Mucosa of gallbladder (tissue), 1 donor: ENCODE results near the gene FES. TPM values are rescaled to one million over a fixed set of nuclear protein-coding genes. Genes with fewer than 3 reads are reported as not detected.
"Not testable (repeated sequence)": the region's sequence is repeated elsewhere in the genome, so short reads cannot be mapped to it uniquely, and the experiment has no call there.

Experiments used
- DNase-seq: peaks from one replicate; pipeline ENCODE4 v3.0.0-alpha.2; 2020; ENCODE audit warnings: low spot score
- total RNA-seq: library from RNA; stranded (reverse); gene quantifications from one replicate; pipeline ENCODE4 v1.2.1, GENCODE V29; 2021
- donor health status: DM: no; HTN: no; CAD: no.

FES gene
- total RNA-seq, 1 donor from 2014 or later: 26.2 TPM

- no peak for DNase-seq
Observed at GRCh38 chr15:90860942-90861675, 23.2 kb upstream of the FES start.

- no peak for DNase-seq
Observed at GRCh38 chr15:90862487-90862886, 21.8 kb upstream of the FES start.

DNA sequence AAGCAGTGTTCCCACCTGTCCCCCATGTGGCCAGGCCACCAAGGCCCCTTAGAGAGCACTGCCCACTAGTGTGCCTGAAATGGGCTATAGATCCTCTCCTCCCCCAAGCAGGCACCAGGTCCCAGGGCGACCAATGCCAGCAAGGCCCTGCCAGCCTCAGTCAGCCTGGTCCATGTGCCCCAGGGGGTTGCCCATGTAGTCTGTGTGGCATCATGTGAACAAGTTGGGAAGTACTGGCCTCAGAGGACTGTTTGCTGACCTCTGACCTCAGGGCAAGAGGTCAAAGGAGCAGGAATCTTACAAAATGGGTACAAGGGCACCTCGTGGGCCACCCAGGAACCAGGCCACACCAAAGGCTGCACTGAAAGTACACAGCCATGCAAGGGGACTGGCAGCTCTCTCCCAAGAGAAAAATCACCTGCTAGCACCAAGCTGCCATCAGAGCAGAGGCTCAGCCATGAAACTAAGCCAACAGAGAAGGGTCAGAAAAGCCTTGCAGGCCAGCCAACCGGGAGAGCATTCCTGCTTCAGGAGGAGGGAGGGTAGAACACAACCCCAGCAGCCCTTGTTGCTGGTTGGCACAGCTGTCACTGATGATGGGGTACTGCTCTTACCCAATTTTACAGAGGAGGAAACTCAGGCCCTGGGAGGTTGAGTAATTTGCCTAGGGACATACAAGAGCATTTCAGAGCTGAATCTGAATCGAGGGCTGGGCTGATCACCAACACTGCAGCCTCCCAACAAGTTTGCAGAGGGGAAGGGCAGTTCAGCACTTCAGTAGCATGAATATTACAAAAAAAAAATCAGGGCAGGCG, 21.1 kb upstream of the FES start:
- no peak for DNase-seq

- no peak for DNase-seq
Observed at GRCh38 chr15:90863987-90864386, 20.3 kb upstream of the FES start.

DNA sequence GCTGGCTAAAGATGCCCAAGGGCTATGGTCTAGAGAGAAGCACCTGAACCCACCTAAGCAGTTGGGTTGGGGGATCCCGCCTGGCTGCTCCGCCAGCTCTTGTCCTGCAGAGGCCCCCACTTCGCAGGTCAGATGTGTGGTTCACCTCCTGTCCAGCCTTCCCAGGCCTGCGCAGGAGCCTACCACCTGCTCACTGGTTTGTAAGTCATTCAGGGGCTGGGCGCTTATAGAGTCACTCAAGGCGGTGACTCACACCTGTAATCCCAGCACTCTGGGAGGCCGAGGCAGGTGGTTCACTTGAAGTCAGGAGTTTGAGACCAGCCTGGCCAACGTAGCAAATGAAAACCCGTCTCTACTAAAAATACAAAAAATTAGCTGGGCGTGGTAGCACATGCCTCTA, 19.8 kb upstream of the FES start:
- no peak for DNase-seq

- no peak for DNase-seq
Observed at GRCh38 chr15:90865702-90866101, 18.6 kb upstream of the FES start.

DNA sequence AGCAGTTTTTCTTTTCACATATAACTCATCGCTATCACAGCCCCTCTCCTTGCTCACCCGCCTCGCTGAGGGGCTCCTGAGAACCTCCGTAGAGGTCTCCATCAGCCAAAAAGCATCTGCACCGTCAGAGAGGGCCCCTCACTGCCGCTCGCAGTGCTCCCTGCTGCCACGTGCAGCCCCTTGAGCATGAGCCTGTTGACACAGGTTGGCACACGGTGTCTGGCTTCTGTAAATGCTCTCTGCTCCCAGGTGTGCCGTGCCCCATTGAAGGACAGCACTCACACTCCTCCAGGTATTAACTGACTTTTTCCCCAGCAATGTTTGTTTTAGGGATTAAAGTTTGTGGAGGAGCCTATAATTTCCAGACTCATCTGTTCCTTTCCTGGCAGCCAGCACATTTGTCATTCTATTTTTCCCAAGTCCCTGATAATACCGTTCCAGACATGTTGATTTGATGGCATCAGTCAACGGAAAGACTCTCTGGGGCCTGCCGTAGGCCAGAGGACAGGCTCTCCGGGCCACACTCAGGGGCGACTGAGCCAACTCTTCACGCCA, 18.1 kb upstream of the FES start:
- DNase-seq: no peak

GRCh38 chr15:90866800-90867199, 17.5 kb upstream of the FES start:
- DNase-seq: no peak

DNA sequence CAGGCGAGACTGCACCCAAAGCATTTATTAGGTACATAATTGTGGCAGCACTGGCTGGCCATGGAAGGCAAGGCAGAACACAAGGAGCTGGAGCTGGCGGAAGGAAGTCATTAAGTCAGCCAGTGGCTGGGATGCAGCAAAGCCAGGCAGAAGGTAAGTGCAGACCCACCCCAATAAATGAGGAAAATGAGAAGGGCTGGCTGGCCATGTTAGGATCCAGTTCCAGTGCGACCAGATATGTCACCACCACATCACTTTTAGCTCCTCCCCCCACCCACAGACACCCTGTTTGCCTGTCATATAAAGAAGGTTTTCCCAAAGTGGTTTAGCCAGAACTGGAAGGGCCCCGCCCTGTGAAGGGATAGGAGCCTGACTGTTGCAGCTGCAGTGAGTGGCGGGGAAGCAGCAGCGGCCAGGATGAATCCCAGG, 16.0 kb upstream of the FES start, which contains the start of gene FURIN:
Gene FURIN (plus strand): TSS at position 328 of the 429 bp plus-strand sequence. CDS start 7,153 bp downstream, outside the sequence.
- no peak for DNase-seq

GRCh38 chr15:90869140-90869541, 15.2 kb upstream of the FES start:
- no peak for DNase-seq

DNA sequence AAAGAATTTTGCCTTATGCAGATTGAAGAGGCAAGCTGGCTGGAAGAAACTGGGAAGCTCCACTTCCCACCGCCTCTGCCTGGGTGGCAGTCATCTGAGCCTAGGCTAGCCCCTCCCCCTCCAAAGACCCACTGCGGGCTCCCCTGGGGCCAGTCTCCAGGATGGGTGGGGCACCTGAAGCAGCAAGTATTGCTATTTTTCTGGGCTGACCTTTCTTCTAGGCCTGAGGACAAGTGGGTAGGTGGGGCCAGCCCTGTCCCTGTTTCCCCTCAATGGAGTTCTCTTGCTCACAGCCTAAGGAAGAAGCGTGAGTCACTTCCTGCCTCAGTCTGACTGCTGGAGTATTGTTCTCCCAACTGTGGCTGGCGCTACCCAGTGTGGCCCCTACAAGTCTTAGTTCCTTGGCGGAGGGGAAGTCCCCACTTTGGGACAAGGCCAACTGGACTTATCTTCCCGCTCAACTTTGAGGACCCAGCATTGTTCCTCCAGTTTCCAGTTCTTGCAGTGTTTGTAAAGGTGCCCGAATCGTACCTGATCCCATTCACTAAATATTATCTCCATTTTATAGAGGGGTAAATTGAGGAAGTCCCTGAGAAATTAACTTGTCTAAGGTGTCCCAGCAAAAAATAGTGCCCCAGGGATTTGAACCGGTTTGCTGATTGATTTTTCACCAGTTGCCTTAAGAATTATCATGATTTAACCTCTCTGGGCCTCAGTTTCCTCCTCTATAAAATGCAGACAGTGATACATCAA, 14.5 kb upstream of the FES start:
- peak; percentile 49 for DNase-seq

DNA sequence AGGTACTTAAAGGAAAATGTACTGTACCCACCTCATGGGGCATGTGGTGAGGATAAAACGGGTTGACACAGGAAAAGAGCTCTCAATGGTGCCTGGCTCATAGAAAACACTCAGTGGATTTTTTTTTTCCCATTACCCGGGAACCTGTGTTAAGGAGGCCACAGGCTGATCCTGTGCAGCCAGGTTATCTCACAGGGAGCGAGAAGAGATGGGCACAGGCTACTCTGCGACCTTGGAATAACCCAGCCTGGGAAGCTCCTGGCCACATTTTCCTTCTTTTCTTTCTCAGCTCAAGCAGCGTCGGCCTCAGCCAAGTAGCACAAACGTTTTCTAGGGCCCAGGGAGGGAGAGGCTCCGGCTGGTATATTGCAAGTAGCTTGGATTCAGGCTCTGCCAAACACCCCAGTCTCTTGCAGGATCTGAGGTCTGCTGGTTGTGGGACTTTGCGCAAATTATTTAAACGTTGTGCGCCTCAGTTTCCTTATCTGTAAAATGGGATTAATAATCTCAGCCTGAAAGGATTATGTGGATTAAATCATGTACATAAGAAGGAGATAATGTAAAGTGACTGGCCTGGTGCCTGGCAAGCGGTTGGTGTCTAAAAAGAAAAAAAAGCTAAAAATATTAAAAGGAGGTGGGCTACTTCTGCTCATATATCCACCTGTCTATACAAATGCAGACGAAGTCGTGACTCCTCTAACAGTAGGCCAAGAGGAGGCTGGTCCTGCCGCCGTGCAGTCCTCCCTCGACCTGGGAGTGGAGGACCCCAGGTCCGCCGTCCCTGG, 13.8 kb upstream of the FES start:
- no peak for DNase-seq

DNA sequence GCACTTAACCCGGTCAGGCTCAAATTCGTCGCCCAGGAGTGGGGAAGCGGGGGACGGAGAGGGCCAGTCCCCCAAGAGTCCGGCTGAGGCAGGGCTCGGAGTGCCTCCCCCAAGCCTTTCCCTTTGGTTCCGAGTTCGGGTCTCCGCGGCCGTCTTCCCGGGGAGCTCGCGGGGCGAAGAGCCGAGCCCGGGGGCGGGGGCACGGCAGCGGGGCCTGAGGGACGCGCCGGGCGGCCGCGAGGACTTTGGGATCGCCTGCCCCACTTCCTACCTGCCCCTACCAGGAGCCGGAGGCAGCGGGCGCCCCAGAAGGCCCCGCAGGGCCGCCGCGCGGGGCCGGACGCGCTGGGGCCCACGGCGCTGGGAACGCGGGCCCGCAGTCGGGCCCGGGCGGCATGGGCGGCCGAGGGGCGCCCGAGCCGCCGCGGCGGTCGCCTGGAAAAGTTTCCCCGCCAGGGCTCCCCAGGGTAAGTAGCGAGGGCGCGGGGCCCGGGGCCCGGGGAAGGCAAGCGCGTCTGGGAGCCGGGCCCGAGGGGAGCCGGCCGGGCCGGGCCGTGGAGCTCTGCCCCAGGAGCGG, 13.1 kb upstream of the FES start:
- DNase-seq: no peak

GRCh38 chr15:90871716-90872485, 12.4 kb upstream of the FES start:
- DNase-seq: no peak

GRCh38 chr15:90872486-90873184, 11.7 kb upstream of the FES start:
- DNase-seq: no peak

DNA sequence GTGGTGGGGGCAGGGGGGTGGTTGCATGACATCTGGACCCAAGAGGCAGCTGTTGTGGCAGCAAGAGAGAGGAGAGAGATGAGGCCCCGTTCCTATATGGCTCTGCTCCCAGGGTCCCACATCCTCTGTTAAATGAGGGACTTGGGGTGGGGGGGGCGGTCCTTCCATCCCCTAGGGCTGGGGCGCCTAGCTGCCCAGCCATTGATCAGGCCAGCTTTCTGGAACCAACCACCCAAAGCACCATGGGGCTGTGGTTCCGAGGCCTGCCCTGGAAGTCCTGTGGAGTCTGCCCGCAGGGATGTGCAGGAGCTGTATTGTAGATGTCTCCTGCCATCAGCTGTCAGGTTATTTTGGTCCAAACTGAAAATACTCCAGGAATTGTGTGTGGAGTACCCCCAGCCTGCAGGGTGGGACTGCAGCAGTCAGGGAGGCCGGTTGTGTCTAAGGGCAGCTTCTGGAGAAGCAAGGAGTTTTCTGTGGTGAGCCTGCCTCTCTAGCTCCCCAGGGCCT, 10.8 kb upstream of the FES start:
- DNase-seq: no peak

- DNase-seq: peak; percentile 57
Observed at GRCh38 chr15:90873998-90874605, 10.2 kb upstream of the FES start.

- DNase-seq: not testable (repeated sequence)
Observed at GRCh38 chr15:90874986-90875385, 9.3 kb upstream of the FES start.

DNA sequence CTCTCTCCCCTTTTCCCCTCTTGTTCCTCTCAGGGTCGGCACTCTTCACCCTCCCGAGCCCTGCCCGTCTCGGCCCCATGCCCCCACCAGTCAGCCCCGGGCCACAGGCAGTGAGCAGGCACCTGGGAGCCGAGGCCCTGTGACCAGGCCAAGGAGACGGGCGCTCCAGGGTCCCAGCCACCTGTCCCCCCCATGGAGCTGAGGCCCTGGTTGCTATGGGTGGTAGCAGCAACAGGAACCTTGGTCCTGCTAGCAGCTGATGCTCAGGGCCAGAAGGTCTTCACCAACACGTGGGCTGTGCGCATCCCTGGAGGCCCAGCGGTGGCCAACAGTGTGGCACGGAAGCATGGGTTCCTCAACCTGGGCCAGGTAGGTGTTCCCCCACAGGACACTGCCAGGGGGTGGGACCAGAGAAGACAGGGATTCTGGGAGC, 8.7 kb upstream of the FES start:
- no peak for DNase-seq
